Neural crest cell (in vitro differentiated cells): ENCODE results near the gene CASTOR1. TPM values are rescaled to one million over a fixed set of nuclear protein-coding genes. Genes with fewer than 3 reads are reported as not detected.
"Not testable (repeated sequence)": the region's sequence is repeated elsewhere in the genome, so short reads cannot be mapped to it uniquely, and the experiment has no call there.

Experiments used
- DNase-seq: peaks from one replicate; pipeline ENCODE4 v3.0.0; 2021; ENCODE audit warnings: low read depth, mixed read lengths, low spot score
- H3K27ac Mint-ChIP-seq: one replicate; pipeline ENCODE4 v1.8.0; 2021; ENCODE audit warnings: mild to moderate bottlenecking, mixed read lengths; ENCODE audit not compliant: unreplicated experiment
- H3K27me3 Mint-ChIP-seq: 2 replicates; pipeline ENCODE4 v1.8.0; 2021; ENCODE audit warnings: low read depth, mild to moderate bottlenecking, mixed read lengths
- H3K36me3 Mint-ChIP-seq: 2 replicates; pipeline ENCODE4 v1.8.0; 2021; ENCODE audit warnings: low read depth, mild to moderate bottlenecking, mixed read lengths
- H3K4me1 Mint-ChIP-seq: 2 replicates; pipeline ENCODE4 v1.8.0; 2021; ENCODE audit warnings: mixed read lengths
- H3K4me3 Mint-ChIP-seq: one replicate; pipeline ENCODE4 v1.8.0; 2021; ENCODE audit warnings: mild to moderate bottlenecking, mixed read lengths
- H3K9me3 Mint-ChIP-seq: 2 replicates; pipeline ENCODE4 v1.8.0; 2021; ENCODE audit warnings: mixed read lengths
- CTCF ChIP-seq: fragments of 200-600 bp; sonication (generic); conservative IDR thresholded peaks from 2 replicates; pipeline ENCODE4 v1.5.0; 2021; ENCODE audit warnings: antibody characterized with exemption, mild to moderate bottlenecking
- long read RNA-seq: library from polyadenylated mRNA; unstranded; transcript quantifications from one replicate; pipeline ENCODE4 v2.0.0, GENCODE V29; 2020
- total RNA-seq: library from RNA; stranded (reverse); gene quantifications from 2 replicates; pipeline ENCODE4 v1.2.1, GENCODE V29; 2021

CASTOR1 gene
- 6.2 and 8.7 TPM in 2 replicates for total RNA-seq
- long read RNA-seq, partial matches to known transcripts: 0 of 3 reads
- long read RNA-seq, other reads (novel, unspliced or antisense): 0 of 3 reads

GRCh38 chr22:30289141-30289979, at the start of gene CASTOR1:
Gene CASTOR1 (minus strand): TSS chr22:30289505. CDS start chr22:30289497, 8 bp downstream.
- H3K9me3 Mint-ChIP-seq: no peaks in the 10 kb centered on the region
- H3K36me3 Mint-ChIP-seq: no peaks in the 10 kb centered on the region
- peak within 1 kb of the TSS; percentile 78 for H3K27ac Mint-ChIP-seq
- H3K4me3 Mint-ChIP-seq: peak within 1 kb of the TSS; percentile 94
- TF ChIP-seq CTCF: no peak
- DNase-seq: peak; percentile 95
- H3K4me1 Mint-ChIP-seq: peaks cover 16% of the 10 kb centered on the region
- H3K27me3 Mint-ChIP-seq: peaks cover 3% of the 10 kb centered on the region

- H3K9me3 Mint-ChIP-seq: no peaks in the 10 kb centered on the region
Observed at GRCh38 chr22:30338802-30339201, 49.5 kb upstream of the CASTOR1 start.

GRCh38 chr22:30338341-30338740, 49.0 kb upstream of the CASTOR1 start:
- H3K27me3 Mint-ChIP-seq, H3K9me3 Mint-ChIP-seq, DNase-seq, H3K27ac Mint-ChIP-seq, H3K4me3 Mint-ChIP-seq: not testable (repeated sequence)
- Mint-ChIP-seq H3K4me1 (peaks cover 17% of the 10 kb centered on the region), H3K36me3 (peaks cover 21% of the 10 kb centered on the region)

More at GRCh38 chr22:30338802-30339201, 49.5 kb upstream of the CASTOR1 start:
- Mint-ChIP-seq H3K27ac (no peak overlapping the region), H3K36me3 (peaks cover 23% of the 10 kb centered on the region), H3K27me3 (no peaks in the 10 kb centered on the region), H3K4me3 (no peak overlapping the region), H3K4me1 (peaks cover 18% of the 10 kb centered on the region)
- TF ChIP-seq CTCF: no peak
- DNase-seq: no peak

GRCh38 chr22:30337461-30337778, 48.1 kb upstream of the CASTOR1 start:
- no peak for DNase-seq
- no peak overlapping the region for H3K27ac Mint-ChIP-seq
- H3K36me3 Mint-ChIP-seq: peaks cover 17% of the 10 kb centered on the region
- H3K27me3 Mint-ChIP-seq: no peaks in the 10 kb centered on the region
- no peak for TF ChIP-seq CTCF
- peaks cover 22% of the 10 kb centered on the region for H3K4me1 Mint-ChIP-seq
- no peaks in the 10 kb centered on the region for H3K9me3 Mint-ChIP-seq
- H3K4me3 Mint-ChIP-seq: no peak overlapping the region

- no peak for DNase-seq
- H3K9me3 Mint-ChIP-seq: no peaks in the 10 kb centered on the region
- peaks cover 21% of the 10 kb centered on the region for H3K4me1 Mint-ChIP-seq
- H3K36me3 Mint-ChIP-seq: peaks cover 16% of the 10 kb centered on the region
- no peak overlapping the region for H3K27ac Mint-ChIP-seq
- H3K27me3 Mint-ChIP-seq: no peaks in the 10 kb centered on the region
- no peak overlapping the region for H3K4me3 Mint-ChIP-seq
- TF ChIP-seq CTCF: no peak
Observed at GRCh38 chr22:30336752-30337460, 47.6 kb upstream of the CASTOR1 start.

- no peak for TF ChIP-seq CTCF
- H3K4me3 Mint-ChIP-seq: no peak overlapping the region
- no peak overlapping the region for H3K27ac Mint-ChIP-seq
- no peaks in the 10 kb centered on the region for H3K27me3 Mint-ChIP-seq
- no peak for DNase-seq
- peaks cover 12% of the 10 kb centered on the region for H3K4me1 Mint-ChIP-seq
- H3K9me3 Mint-ChIP-seq: no peaks in the 10 kb centered on the region
- peaks cover 17% of the 10 kb centered on the region for H3K36me3 Mint-ChIP-seq
Observed at GRCh38 chr22:30335236-30335635, 45.9 kb upstream of the CASTOR1 start.
